GM19099 (cell line): ENCODE data around the gene BET1L.

Experiments used
- POLR2A ChIP-seq: IDR thresholded peaks from 3 replicates; pipeline ENCODE4 v1.6.1; 2011; ENCODE audit warnings: low read depth; ENCODE audit not compliant: insufficient read length; ENCODE audit errors: extremely low read depth

The BET1L gene

GRCh38 chr11:207208-207862 is at the start of gene BET1L, which contains the start of gene RIC8A:
BET1L (minus strand) TSS chr11:207399; CDS start chr11:207321, 78 bp downstream.
RIC8A (plus strand) TSS chr11:207708; CDS start chr11:208855, 1,147 bp downstream.
- peak; percentile 96 for TF ChIP-seq POLR2A

- no peak for TF ChIP-seq POLR2A
Measured at GRCh38 chr11:255816-256215, 48.6 kb upstream of the BET1L start.

- TF ChIP-seq POLR2A: no peak
Measured at GRCh38 chr11:255176-255575, 48.0 kb upstream of the BET1L start.

GRCh38 chr11:253886-254270 is 46.7 kb upstream of the BET1L start:
- no peak for TF ChIP-seq POLR2A

GRCh38 chr11:253160-253885 is 46.1 kb upstream of the BET1L start:
- no peak for TF ChIP-seq POLR2A

- no peak for TF ChIP-seq POLR2A
Measured at GRCh38 chr11:252666-253065, 45.5 kb upstream of the BET1L start.

- TF ChIP-seq POLR2A: no peak
Measured at GRCh38 chr11:251550-251949, 44.4 kb upstream of the BET1L start.

GRCh38 chr11:250740-251299 is 43.6 kb upstream of the BET1L start:
- no peak for TF ChIP-seq POLR2A

- TF ChIP-seq POLR2A: no peak
Measured at GRCh38 chr11:250274-250673, 43.1 kb upstream of the BET1L start.

GRCh38 chr11:249062-249461 is 41.9 kb upstream of the BET1L start:
- TF ChIP-seq POLR2A: no peak

- TF ChIP-seq POLR2A: no peak
Measured at GRCh38 chr11:244376-244775, 37.2 kb upstream of the BET1L start.

- TF ChIP-seq POLR2A: no peak
Measured at GRCh38 chr11:241634-242033, 34.4 kb upstream of the BET1L start.

GRCh38 chr11:240315-240714 is 33.1 kb upstream of the BET1L start:
- TF ChIP-seq POLR2A: no peak

- peak; percentile 76 for TF ChIP-seq POLR2A
Measured at GRCh38 chr11:236774-237767, 29.9 kb upstream of the BET1L start, which contains the start of gene PSMD13. PSMD13 (plus strand) TSS chr11:236976; CDS start chr11:237050, 74 bp downstream.
